SW 1271 (cell line): ENCODE results near the gene AP5B1.
A peak's percentile ranks its signal among the peaks of the same experiment; 100 is the strongest.
"Not testable (repeated sequence)": the region's sequence is repeated elsewhere in the genome, so short reads cannot be mapped to it uniquely, and the experiment has no call there.

ENCODE experiments used
- DNase-seq, 2 experiments: peaks; one replicate each; lab custom pipeline; 2025; lab: John Stamatoyannopoulos, UW

Gene AP5B1

DNA sequence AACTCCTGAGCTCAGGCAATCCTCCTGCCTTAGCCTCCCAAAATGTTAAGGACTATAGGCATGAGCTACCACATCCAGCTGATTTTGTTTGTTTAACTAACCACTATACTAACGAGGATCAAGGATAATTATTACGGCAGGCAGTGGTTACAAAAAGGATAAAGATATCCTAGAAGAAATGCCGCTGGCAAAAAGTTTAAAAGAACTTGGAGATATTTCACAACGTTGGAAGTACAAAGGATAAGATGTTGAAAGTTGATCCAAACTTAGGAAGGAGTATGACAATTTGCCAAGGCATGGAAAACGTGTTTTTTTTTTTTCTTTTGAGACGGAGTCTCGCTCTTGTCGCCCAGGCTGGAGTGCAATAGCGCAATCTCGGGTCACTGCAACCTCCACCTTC, 13.4 kb downstream of the AP5B1 start:
- DNase-seq = no peak

DNA sequence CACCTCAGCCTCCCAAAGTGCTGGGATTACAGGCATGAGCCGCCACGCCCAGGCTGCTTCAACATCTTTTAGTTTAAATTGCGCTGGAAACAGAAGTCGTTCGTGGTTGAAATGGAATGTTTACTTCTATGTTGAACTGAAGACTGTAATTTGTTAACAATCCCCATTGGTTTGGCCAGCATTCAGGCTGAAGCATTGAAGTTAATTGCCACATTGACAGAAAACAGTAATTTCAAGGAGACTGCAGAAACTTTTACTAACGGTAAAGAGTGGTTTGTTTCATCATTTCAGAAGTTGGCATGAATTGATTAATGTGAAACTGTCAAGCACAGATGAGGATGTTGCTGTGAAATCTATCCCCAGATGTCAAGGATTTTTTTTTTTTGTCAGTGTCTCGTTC, 14.2 kb downstream of the AP5B1 start:
- DNase-seq = no peak

DNA sequence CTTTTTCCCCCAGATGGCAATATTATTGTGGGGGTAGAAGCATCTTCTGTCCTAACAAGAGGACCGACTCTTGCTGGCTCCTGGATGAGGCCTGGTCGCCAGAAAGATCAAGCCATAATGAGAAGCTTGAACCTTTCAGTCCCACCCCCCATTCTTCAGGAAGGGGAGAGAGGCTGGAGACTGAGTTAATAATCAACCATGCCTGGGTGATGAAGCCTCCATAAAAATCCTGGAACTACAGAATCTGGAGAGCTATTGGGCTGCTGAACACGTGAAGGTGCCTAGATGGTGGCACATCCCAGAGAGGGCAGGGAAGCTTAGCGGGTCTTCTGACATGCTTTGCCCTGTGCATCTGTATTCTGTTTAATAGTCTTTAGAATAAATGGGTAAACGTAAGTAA, 16.3 kb downstream of the AP5B1 start:
- DNase-seq = no peak

DNA sequence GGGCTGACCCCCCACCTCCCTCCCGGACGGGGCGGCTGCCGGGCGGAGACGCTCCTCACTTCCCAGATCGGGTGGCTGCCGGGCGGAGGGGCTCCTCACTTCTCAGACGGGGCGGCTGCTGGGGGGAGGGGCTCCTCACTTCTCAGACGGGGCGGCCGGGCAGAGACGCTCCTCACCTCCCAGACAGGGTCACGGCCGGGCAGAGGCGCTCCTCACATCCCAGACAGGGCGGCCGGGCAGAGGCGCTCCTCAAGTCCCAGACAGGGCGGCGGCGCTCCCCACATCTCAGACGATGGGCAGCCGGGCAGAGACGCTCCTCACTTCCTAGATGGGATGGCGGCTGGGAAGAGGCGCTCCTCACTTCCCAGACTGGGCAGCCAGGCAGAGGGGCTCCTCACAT, 18.0 kb downstream of the AP5B1 start:
- not testable (repeated sequence) for DNase-seq

DNA sequence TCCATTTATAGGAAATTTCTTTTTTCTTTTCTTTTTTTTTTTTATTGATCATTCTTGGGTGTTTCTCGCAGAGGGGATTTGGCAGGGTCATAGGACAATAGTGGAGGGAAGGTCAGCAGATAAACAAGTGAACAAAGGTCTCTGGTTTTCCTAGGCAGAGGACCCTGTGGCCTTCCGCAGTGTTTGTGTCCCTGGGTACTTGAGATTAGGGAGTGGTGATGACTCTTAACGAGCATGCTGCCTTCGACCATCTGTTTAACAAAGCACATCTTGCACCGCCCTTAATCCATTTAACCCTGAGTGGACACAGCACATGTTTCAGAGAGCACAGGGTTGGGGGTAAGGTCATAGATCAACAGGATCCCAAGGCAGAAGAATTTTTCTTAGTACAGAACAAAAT, 18.6 kb downstream of the AP5B1 start:
- not testable (repeated sequence) for DNase-seq

DNA sequence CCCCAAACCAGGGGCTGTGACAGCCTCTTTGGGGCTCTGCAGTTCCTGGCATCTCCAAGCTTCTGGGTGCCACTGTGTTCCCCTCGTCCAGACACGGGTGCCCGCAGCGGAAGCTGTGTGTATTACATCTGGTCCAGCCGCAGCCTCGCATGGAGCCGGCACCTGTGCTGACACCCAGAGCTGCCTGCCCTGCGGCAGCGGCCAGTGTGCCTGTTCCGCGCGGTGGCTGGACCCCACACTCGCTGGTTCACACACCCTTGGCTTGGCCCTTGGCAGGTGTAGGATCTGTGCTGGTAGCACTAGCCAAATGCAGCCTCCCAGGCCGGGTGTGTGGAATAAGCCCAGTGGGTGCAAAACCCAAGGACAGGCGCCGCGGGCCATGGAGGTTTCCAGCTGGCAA, 35.7 kb downstream of the AP5B1 start:
- no peak for DNase-seq

DNA sequence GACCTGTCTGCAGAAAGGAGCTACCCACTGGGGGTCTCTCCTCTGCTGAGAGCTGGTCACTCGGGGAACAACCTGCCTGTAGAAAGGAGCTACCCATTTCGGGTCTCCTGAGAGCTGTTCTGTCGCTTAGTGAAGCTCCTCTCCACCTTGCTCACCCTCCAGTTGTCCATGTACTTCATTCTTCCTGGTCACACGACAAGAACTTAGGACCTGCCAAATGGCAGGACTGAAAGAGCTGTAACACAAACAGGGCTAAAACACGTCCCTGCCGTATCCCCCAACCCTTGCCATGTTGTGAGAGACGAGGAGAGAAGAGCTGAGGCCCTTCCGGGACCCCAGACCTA, 36.1 kb downstream of the AP5B1 start:
- no peak for DNase-seq

DNA sequence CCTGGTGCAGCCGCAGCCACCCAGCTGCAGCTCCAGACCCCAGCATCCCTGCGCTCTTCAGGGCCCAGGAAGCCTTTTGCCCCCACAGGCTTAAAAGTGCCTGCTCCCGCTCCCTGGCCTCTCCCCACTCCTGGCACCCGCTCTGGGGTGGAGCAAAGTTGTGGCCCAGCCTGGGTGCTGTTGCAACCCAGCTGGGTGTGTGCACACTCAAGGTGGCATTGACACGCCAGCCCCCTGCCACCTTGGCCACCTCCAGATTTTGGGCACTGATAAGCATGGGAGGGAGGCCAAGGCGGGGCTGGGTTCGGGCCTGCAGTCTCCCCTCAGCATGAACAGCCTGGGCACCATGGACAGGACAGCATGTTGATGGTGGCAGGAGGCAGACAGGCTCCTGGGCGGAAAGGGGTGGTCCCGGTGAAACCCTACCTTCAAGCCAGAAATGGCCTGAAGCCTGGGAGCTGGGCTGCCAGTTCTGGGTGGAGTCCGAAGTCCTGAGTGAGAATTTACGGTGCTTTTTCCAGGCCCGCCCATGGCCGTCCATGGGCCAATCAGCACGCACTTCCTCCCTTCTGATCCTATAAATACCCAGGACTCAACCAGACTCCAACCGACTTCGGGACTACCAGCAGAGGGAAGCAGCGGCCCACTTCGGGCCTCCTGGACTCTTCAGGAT, 36.6 kb downstream of the AP5B1 start:
- DNase-seq = peak; percentile 37 to 64

DNA sequence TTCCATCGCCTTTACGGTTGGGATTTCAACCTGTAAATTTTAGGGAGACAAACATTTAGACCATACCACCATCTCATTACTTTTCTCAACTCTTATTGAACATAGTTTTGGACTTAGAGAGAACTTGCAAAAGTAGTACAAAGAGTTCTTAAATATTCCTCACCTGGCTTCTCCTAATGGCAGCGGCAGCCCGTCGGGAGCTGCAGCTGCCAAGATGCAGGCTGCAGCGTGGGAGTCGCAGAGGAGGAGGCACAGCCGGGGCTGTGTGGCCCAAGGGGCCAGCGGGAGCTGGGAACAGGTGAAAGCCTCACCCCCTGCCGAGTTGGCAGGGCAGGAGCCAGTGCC, 37.1 kb downstream of the AP5B1 start:
- no peak for DNase-seq

DNA sequence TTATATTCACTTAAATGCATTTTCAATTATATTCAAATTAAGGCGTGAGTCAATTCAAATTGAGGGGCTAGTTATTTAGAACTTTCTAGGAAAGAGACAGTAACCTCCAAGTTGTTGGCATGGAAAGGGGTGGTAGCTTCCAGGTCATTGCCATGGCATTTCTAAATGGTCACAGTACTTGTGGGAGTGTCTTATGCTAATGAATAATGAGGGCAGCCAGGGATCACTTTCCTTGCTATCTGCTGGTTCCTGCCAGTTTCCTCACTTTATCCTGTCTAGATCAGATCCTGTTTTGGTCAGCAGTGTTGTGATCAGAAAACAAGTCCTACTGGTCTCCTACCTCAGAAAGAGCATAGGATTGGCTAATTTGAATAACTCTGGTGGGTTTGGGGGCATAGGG, 38.4 kb downstream of the AP5B1 start:
- DNase-seq = no peak

DNA sequence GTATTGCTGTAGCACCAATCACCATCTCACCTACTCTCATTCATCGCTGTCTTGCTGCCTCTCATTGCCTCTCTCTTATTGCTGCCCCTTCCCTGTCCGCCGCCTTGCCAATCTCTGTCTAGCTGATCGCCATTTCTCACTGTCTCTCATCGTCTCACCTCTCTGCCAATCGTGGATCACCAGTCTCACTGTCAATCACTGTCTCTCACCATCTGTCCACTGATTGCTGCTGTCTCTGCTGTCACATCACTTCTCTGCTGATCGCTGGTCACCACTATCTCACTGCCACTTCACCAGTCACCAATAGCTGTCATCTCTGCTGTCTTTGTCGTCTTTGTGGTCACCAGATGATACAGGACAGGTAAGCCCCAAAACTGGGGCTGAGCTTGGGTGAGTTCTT, 39.6 kb downstream of the AP5B1 start:
- no peak for DNase-seq

DNA sequence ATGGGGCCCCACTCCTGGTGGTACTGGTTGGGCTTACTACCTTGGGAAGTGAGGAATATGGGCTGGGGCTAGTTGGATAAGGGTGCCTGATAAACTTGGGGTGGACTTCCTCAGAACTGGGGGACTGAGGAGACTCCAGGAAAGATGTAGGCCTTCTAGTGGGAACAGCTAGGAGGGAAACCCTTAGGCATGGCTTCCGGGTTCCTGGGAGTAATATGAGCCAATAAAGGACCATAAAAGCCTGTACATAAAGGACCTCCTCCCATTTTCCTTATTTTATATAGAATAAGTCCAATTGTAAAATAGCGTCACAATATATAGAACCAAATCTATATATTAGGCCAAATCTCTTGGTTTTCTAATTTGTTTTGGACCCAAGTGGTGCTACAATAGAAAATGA, 41.8 kb downstream of the AP5B1 start:
- no peak for DNase-seq

DNA sequence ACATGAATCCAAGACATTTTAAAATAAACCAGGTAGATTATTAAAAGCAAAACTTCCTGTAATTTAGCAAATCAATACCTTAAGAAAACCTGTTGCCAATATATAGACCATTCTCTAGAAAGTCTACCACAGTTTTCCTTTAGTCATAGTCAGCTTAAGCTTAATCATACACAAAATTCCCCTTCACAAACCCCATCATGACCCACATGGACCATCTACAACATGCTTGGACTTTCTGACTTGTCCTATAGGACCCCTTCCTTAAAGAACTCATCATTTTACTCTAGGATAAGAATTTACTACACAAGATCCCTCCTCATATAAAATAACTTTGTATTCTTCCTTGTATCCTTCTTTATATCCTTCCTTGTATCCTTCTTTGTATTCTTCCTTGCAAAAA, 44.0 kb downstream of the AP5B1 start:
- DNase-seq = no peak

DNA sequence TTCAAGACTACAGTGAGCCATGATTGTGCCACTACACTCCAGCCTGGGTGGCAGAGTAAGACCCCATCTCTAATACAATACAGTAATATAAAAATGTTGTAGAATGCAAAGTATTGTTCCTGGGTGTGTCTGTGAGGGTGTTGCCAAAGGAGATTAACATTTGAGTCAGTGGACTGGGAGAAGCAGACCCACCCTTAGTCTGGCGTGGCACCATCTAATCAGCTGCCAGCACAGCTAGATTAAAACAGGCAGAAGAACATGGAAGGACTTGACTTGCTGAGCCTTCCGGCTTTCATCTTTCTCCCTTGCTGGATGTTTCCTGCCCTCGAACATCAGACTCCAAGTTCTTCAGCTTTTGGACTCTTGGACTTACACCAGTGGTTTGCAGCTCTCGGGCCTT, 45.7 kb downstream of the AP5B1 start:
- not testable (repeated sequence) for DNase-seq

DNA sequence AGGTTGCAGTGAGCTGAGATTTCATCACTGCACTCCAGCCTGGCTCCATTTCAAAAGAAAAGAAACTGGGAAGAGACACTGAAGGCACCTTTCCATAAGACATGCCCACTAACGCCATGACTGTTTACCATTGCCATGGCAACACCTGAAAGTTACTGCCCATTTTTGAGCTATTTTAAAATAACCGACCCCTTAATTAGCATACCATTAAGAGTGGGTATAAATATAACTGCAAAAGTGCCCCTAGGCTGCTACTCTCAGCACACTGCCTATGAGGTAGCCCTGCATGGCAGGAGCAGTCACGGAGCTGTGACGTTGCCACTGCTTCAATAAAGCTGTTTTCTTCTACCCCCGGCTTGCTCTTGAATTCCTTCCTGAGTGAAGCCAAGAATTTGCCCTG, 50.3 kb downstream of the AP5B1 start:
- no peak for DNase-seq

DNA sequence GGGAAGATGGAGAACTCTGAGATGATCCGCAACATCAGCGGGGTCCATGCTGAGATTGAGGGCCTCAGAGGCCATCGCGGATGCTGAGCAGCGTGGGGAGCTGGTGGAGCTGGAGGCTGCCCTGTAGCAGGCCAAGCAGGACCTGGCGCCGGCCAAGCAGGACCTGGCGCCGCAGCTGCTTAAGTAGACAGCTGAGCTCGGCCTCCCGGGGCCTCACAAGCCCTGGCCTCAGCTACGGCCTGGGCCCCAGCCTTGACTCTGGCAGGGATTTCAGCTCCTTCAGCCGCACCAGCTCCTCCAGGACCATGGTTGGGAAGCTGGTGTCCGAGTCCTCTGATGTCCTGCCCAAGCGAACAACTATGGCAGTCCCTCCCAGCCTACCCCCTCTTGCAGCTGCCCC, 52.9 kb downstream of the AP5B1 start:
- no peak for DNase-seq

DNA sequence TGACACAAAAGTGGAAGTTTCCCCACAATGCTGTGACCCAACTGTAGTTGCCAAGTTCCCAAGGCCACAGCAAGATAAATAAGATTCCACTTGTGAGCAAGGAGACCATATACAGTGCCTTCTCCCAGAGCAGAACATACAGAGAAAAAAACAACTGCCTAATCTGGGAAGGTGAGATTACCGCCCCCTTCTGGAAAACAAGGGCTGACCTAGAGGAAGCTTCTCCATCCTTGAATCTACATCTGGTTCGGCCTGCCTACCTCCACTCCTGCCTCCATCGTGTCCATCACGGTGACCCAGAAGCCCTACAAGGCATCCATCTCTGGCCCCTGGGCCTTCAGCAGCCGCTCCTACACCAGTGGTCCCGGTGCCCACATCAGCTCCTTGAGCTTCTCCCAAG, 54.1 kb downstream of the AP5B1 start:
- DNase-seq = no peak
